GM23338 (cell line): ENCODE results near the gene ITGB1BP1.

Source experiments
- EZH2 ChIP-seq: fragments of 200-600 bp; sonication (generic); IDR thresholded peaks from one replicate; pipeline ENCODE4 v1.8.0; 2017; ENCODE audit warnings: antibody characterized with exemption, mild to moderate bottlenecking, low read depth; ENCODE audit not compliant: unreplicated experiment
- NANOG ChIP-seq: IDR thresholded peaks from 2 replicates; pipeline ENCODE4 v1.6.1; 2016; ENCODE audit warnings: antibody characterized with exemption, borderline replicate concordance
- POLR2AphosphoS5 ChIP-seq: IDR thresholded peaks from 2 replicates; pipeline ENCODE4 v1.6.1; 2016; ENCODE audit warnings: antibody characterized with exemption, low read depth
- TF ChIP-seq, protein P1 (sequence below), 2 experiments: fragments of 200-600 bp in 1 of 2; sonication (generic) in 1 of 2; conservative IDR thresholded peaks; 2 replicates each; pipeline versions ENCODE4 v1.5.1 to v1.6.1; 2016 to 2017; ENCODE audit warnings: antibody characterized with exemption in 2 of 2, low read depth in 2 of 2, mild to moderate bottlenecking in 2 of 2, moderate library complexity in 1 of 2
- TF ChIP-seq, protein P2 (sequence below): IDR thresholded peaks from one replicate; pipeline ENCODE4 v1.6.1; 2018; ENCODE audit warnings: antibody characterized with exemption; ENCODE audit not compliant: unreplicated experiment

DNA sequence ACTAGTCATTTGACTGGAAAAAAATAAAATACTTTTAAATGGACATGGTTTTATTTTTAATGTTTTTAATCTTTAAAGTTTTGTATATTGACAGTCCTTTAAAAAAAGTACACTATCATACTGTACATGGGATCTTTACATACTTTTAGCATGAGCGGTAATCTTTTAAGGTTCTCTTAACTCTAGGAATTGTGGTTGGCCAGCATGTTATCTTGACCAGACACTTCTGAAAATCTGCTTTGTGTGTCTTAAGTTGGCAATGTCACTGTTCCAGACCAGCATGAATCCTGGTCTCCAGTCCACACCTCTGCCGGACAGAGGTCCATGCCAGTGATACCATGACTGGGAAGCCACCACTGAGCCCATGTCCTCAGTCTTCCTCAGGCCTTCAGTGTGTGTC lies 17.7 kb downstream of the ITGB1BP1 start:
- TF ChIP-seq, protein P1, sequence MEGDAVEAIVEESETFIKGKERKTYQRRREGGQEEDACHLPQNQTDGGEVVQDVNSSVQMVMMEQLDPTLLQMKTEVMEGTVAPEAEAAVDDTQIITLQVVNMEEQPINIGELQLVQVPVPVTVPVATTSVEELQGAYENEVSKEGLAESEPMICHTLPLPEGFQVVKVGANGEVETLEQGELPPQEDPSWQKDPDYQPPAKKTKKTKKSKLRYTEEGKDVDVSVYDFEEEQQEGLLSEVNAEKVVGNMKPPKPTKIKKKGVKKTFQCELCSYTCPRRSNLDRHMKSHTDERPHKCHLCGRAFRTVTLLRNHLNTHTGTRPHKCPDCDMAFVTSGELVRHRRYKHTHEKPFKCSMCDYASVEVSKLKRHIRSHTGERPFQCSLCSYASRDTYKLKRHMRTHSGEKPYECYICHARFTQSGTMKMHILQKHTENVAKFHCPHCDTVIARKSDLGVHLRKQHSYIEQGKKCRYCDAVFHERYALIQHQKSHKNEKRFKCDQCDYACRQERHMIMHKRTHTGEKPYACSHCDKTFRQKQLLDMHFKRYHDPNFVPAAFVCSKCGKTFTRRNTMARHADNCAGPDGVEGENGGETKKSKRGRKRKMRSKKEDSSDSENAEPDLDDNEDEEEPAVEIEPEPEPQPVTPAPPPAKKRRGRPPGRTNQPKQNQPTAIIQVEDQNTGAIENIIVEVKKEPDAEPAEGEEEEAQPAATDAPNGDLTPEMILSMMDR (conservative IDR thresholded peaks at IDR 0.05; ENCODE audit: low read depth in 2 of 2) = no peak
- TF ChIP-seq EZH2 (no peak), POLR2AphosphoS5 (no peak), NANOG (no peak)
- TF ChIP-seq, protein P2, sequence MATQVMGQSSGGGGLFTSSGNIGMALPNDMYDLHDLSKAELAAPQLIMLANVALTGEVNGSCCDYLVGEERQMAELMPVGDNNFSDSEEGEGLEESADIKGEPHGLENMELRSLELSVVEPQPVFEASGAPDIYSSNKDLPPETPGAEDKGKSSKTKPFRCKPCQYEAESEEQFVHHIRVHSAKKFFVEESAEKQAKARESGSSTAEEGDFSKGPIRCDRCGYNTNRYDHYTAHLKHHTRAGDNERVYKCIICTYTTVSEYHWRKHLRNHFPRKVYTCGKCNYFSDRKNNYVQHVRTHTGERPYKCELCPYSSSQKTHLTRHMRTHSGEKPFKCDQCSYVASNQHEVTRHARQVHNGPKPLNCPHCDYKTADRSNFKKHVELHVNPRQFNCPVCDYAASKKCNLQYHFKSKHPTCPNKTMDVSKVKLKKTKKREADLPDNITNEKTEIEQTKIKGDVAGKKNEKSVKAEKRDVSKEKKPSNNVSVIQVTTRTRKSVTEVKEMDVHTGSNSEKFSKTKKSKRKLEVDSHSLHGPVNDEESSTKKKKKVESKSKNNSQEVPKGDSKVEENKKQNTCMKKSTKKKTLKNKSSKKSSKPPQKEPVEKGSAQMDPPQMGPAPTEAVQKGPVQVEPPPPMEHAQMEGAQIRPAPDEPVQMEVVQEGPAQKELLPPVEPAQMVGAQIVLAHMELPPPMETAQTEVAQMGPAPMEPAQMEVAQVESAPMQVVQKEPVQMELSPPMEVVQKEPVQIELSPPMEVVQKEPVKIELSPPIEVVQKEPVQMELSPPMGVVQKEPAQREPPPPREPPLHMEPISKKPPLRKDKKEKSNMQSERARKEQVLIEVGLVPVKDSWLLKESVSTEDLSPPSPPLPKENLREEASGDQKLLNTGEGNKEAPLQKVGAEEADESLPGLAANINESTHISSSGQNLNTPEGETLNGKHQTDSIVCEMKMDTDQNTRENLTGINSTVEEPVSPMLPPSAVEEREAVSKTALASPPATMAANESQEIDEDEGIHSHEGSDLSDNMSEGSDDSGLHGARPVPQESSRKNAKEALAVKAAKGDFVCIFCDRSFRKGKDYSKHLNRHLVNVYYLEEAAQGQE = no peak
